ENCODE measurements around the gene LRIG2. TPM values are rescaled to one million over a fixed set of nuclear protein-coding genes. Genes with fewer than 3 reads are reported as not detected.

LRIG2 gene, protein sequence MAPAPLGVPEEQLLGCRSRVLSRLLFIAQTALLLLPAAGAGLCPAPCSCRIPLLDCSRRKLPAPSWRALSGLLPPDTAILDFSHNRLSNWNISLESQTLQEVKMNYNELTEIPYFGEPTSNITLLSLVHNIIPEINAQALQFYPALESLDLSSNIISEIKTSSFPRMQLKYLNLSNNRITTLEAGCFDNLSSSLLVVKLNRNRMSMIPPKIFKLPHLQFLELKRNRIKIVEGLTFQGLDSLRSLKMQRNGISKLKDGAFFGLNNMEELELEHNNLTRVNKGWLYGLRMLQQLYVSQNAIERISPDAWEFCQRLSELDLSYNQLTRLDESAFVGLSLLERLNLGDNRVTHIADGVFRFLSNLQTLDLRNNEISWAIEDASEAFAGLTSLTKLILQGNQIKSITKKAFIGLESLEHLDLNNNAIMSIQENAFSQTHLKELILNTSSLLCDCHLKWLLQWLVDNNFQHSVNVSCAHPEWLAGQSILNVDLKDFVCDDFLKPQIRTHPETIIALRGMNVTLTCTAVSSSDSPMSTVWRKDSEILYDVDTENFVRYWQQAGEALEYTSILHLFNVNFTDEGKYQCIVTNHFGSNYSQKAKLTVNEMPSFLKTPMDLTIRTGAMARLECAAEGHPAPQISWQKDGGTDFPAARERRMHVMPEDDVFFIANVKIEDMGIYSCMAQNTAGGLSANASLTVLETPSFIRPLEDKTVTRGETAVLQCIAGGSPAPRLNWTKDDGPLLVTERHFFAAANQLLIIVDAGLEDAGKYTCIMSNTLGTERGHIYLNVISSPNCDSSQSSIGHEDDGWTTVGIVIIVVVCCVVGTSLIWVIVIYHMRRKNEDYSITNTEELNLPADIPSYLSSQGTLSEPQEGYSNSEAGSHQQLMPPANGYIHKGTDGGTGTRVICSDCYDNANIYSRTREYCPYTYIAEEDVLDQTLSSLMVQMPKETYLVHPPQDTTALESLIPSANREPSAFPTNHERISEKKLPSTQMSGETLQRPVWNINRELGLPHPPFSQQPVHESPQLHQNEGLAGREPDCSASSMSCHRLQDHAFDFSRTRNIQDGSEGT
- total RNA-seq, result 4.1 and 6.9 TPM in 2 replicates

DNA sequence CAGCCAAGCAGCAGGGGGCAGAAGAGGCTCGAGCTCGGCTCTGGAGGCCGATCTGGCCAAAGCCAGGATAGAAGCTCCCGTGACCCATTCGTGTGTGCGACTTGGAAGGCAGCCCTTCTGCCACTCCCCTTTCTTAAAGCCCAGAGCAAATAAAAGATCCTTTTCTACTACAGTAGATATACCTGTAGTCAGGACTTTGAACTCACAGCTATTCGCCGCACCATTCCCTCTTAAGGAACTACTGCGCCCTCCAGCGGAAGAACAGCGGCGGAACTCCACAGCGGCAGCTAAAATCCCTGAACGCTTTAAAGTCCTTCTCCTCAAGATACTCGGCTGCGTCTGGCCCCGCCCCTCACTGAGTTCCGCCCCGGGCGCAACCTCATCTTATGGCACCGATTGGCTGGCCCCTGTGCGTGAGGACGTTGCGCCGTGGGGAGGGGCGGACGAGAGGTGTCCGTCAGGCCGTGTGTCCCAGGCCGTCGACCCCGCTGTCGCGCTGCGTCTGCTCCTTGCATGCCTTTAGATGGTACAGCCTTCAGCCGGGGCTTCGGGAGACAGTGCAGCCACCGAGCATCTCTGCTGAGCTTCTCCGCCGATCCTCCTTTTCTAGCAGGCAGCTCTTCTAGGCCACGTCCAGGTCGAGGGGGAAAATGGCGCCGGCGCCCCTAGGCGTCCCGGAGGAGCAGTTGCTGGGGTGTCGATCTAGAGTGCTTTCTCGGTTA is at the start of gene LRIG2:
Gene LRIG2, plus strand, starts transcription at position 442 of the 722 bp plus-strand sequence. Its CDS starts 209 bp downstream, at position 651.

Other genes starting within 250 kb of the LRIG2 start
- gene SLC16A1, start 117.0 kb upstream of the LRIG2 start, total RNA-seq, result 70.4 and 98.0 TPM in 2 replicates

All from cardiac atrium fibroblast (primary cell).